Middle frontal gyrus (tissue), 1 donor: ENCODE data around the gene SERINC5.
"Not testable (repeated sequence)": the region's sequence is repeated elsewhere in the genome, so short reads cannot be mapped to it uniquely, and the experiment has no call there.

ENCODE experiments used
- DNase-seq: peaks from one replicate; pipeline ENCODE4 v3.0.0-alpha.2; 2015; ENCODE audit warnings: low spot score; ENCODE audit errors: extremely low spot score

Gene SERINC5

GRCh38 chr5:80140496-80140895 is 115.4 kb downstream of the SERINC5 start:
- DNase-seq = no peak

- no peak for DNase-seq
Measured at GRCh38 chr5:80139466-80139972, 116.3 kb downstream of the SERINC5 start.

- no peak for DNase-seq
Measured at GRCh38 chr5:80138486-80138885, 117.4 kb downstream of the SERINC5 start.

- DNase-seq = not testable (repeated sequence)
Measured at GRCh38 chr5:80136798-80137197, 119.0 kb downstream of the SERINC5 start.

- no peak for DNase-seq
Measured at GRCh38 chr5:80134876-80135275, 121.0 kb downstream of the SERINC5 start.

- no peak for DNase-seq
Measured at GRCh38 chr5:80129146-80129545, 126.7 kb downstream of the SERINC5 start.

GRCh38 chr5:80128141-80128540 is 127.7 kb downstream of the SERINC5 start:
- no peak for DNase-seq

- no peak for DNase-seq
Measured at GRCh38 chr5:80127116-80127552, 128.7 kb downstream of the SERINC5 start.

GRCh38 chr5:80125962-80126480 is 129.8 kb downstream of the SERINC5 start:
- no peak for DNase-seq

- DNase-seq = no peak
Measured at GRCh38 chr5:80125022-80125961, 130.6 kb downstream of the SERINC5 start.

GRCh38 chr5:80124121-80124918 is 131.5 kb downstream of the SERINC5 start:
- no peak for DNase-seq

- DNase-seq = no peak
Measured at GRCh38 chr5:80122579-80122978, 133.3 kb downstream of the SERINC5 start.

GRCh38 chr5:80119372-80119771 is 136.5 kb downstream of the SERINC5 start:
- no peak for DNase-seq

- no peak for DNase-seq
Measured at GRCh38 chr5:80117446-80117845, 138.4 kb downstream of the SERINC5 start.

- DNase-seq = no peak
Measured at GRCh38 chr5:80116465-80116864, 139.4 kb downstream of the SERINC5 start.

- DNase-seq = no peak
Measured at GRCh38 chr5:80116000-80116399, 139.8 kb downstream of the SERINC5 start.

GRCh38 chr5:80114860-80115259 is 141.0 kb downstream of the SERINC5 start:
- no peak for DNase-seq

GRCh38 chr5:80111376-80111990 is 144.4 kb downstream of the SERINC5 start:
- DNase-seq = not testable (repeated sequence)

- no peak for DNase-seq
Measured at GRCh38 chr5:80109646-80110478, 146.0 kb downstream of the SERINC5 start.

GRCh38 chr5:80106916-80107315 is 148.9 kb downstream of the SERINC5 start:
- no peak for DNase-seq
